B cell (primary cell): ENCODE results near the gene TCAIM.

Source experiments
- CTCF ChIP-seq: fragments of 200-600 bp; IDR thresholded peaks from one replicate; pipeline ENCODE4 v1.8.0; 2022; ENCODE audit warnings: antibody characterized with exemption, mild to moderate bottlenecking
- EZH2 ChIP-seq: IDR thresholded peaks from 2 replicates; pipeline ENCODE4 v1.6.1; 2012; ENCODE audit warnings: borderline replicate concordance, low read depth, mild to moderate bottlenecking, moderate library complexity, low read length; ENCODE audit not compliant: insufficient read depth, poor library complexity, severe bottlenecking

- TF ChIP-seq CTCF (no peak), EZH2 (no peak)
These were observed 4.2 kb upstream of the TCAIM start for GRCh38 chr3:44334326-44334725.
